COLO668 (cell line): ENCODE results near the gene WNT3.
"Not testable (repeated sequence)": the region's sequence is repeated elsewhere in the genome, so short reads cannot be mapped to it uniquely, and the experiment has no call there.

Experiments used
- DNase-seq: peaks from one replicate; lab custom pipeline; 2025; ENCODE audit not compliant: unreplicated experiment; lab: John Stamatoyannopoulos, UW

WNT3 gene

DNA sequence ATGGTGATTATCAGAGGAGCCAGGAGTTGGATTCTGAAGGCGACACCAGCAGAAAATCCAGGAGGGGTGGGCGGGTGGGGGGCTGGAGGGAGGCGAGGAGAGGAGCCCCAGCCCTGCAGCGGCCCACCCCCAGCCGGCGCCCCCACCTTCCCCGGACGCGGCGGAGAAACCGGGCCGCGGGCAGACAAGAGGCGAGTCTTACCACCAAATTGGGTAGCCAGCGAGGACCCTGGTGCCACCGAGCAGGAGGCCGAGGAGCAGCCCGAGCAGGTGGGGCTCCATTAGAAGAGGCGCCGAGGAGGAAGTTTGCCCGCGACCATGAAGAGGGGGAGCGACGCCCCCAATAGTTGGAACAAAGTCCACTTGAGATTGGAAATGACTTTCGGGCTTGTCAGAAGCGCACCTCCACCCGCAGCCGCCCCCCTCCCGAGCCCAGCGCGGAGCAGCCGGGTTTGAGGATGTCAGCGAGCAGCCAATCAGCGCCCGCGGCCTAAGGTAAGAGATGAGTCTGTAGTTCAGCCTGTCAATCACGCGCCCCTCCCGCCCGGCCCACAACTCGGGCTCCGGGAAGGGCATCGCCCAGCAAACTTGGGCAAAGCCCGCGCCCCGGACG lies at the start of gene WNT3:
TSS of gene WNT3 (minus strand) at position 377 of the 613 bp plus-strand sequence. CDS start at position 282, 95 bp downstream.
- peak; percentile 4 for DNase-seq

GRCh38 chr17:46866747-46867146 lies 48.3 kb upstream of the WNT3 start:
- DNase-seq = no peak

- no peak for DNase-seq
These were observed 47.8 kb upstream of the WNT3 start for GRCh38 chr17:46866325-46866724.

DNA sequence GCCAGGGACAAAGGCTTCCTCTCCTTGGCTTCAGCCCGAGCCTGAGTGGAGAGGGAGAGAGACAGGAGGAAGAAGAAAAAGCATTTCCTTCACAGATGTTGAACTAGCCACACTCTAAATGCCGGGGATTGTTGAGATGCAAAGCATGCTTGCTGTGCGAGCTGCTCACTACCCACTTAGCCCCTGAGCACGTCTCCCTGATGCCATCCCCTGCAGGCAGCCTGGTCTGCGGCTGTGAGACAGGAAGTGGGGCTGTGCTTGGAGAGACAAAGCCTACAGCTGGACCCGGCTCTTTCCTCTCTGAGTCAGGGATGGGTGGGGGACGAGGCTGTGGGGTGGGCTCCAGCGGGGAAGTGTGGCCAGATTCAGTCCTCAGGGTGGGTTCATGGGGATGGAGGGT lies 46.6 kb upstream of the WNT3 start:
- DNase-seq = no peak

DNA sequence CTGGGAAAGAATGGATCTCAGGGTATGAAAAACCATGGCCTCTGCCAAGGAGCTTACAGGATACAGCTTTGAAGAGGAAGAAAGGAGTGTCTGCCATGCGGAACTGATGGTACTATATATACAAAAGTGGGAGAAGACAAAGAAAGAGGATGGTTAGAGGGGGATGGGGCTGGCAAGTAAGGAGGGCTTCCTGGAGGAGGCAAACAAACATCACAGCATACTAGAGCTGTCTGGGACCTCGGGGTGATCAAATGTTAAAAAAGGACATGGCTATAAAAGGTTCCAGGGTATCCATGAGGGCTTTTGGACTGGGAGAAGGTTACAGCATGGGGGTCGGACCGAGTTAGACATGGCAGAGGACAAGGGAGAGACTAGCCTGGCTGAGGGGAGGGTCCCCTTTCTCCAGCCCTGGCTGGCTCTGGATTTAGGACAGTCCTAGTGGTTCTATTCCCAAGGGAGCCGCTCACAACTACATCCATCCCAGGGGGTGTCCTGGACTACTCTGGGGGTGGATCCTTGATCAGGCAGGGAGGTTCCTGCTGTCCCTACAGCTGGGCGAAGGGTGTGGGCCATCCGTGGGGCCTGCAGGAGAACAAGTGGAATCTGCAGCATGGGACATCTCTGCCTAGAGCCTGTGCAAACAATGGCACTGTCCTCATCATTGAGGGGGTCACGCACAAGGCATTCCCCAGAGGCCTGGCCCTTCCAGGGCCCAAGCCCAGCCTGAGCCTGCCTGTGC lies 45.1 kb upstream of the WNT3 start:
- DNase-seq = no peak

- DNase-seq = no peak
These were observed 44.5 kb upstream of the WNT3 start for GRCh38 chr17:46862949-46863348.

DNA sequence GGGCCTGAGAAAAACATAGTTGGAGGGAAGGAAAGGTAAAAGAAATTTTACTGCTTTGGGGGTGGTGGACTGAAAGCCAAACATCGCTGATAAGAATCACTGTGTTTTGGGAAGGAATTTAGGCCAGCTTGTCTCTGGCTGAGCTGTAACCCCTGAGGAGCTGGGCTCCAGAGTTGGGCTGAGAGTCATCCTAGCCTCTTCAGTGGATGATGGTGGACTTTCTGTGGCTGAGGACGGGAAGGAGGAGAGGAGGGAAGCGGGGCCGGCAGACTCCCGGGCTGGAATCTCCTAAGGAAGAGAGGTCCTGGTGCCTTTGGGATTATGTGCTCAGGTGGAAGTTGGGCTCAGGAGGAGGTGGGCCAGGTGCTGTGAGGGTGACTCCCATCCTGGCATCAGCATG lies 41.5 kb upstream of the WNT3 start:
- DNase-seq = no peak

GRCh38 chr17:46857600-46857999 lies 39.1 kb upstream of the WNT3 start:
- DNase-seq = no peak

DNA sequence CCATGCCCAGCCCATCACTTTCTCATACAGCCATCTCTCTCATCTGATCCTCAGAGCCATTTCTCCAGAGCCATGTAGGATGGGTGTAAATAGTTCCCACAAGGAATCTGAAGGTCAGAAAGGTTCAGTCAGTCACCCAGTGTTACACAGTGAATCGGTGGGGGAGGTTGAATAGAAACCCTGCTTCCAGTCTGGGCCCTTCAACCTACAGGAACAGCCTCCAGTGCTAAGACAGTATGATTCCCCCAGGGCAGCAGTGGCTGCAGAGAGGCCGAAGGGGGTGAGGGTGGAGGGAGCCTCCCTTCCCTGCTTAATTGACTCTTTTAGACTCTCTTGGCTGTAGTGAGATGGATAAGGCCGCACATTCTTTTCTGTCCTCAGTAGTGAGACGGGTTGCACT lies 36.5 kb upstream of the WNT3 start:
- DNase-seq = no peak

DNA sequence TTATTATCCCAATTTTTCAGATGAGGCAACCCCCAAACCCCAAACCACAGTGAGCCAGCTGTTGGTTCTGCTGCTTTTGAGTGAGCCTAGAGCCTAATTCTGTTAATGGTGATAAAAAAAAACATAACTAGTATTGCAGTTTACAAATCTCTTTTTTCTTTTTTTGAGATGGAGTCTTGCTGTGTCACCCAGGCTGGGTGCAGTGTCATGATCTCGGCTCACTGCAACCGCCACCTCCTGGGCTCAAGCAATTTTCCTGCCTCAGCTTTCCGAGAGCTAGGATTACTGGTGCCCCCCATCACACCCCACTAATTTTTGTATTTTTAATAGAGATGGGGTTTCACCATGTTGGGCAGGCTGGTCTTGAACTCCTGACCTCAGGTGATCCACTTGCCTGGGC lies 36.0 kb upstream of the WNT3 start:
- no peak for DNase-seq

DNA sequence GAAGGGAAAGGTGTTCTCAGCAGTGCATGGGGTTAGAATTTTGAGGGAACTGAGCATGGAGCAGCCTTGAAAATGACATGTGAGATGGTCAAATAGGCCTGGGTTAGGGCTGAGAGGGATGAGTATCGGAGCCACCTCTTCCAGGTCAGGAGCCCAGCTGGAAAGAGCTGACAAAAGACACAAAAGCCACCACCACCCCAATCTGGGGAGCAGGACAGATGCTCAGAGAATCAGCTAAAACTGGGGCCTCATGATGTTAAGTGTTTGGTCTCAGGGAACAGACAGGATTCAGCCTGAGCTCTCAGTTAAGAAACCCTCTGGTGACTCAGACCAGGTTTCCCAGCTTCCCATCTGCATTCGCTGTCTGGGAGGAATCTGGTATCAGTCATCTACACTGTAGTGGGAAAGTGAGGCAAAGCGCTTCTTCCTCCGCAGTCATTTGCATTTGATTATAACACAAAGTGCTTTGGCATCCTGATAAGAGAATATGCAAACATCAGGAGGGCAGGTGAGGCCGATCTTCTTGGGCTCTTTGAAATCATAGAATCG lies 35.5 kb upstream of the WNT3 start:
- no peak for DNase-seq

DNA sequence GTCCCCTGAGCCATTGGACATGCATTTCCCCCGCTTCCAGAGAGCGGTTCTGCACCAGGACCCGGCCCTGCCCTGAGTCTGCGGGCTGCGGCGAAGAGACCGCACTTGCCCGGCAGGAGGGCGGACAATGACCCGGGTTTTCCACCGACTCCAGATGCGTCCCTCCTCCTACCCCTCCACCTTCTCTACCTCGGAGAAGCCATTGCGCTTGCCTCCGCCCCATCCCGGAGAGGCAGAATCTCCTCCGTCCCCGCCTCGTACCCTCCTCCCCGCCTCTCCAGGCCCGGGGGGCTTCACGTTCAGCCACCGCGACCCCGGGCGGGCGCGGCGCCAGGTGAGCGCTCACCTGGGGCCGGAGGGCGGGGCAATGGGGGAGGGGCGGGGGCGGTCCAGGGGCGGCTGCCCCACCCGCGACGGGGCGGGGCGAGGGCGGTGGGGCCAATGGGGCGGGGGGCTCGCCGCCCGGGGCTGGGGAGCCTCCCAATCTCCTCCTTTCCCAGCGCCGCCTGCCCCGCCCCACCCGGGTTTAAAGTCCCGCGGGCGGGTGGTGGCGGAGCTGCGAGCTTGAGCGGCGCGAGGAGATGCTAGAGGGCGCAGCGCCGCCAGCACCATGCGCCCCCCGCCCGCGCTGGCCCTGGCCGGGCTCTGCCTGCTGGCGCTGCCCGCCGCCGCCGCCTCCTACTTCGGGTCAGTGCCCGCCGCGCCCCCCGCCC lies 32.7 kb upstream of the WNT3 start, which contains the start of gene WNT9B:
TSS of gene WNT9B (plus strand) at position 555 of the 713 bp plus-strand sequence. CDS start at position 611, 56 bp downstream.
- DNase-seq = peak; percentile 26

GRCh38 chr17:46850688-46851028 lies 32.2 kb upstream of the WNT3 start:
- no peak for DNase-seq

- no peak for DNase-seq
These were observed 30.0 kb upstream of the WNT3 start for GRCh38 chr17:46848534-46848933.

DNA sequence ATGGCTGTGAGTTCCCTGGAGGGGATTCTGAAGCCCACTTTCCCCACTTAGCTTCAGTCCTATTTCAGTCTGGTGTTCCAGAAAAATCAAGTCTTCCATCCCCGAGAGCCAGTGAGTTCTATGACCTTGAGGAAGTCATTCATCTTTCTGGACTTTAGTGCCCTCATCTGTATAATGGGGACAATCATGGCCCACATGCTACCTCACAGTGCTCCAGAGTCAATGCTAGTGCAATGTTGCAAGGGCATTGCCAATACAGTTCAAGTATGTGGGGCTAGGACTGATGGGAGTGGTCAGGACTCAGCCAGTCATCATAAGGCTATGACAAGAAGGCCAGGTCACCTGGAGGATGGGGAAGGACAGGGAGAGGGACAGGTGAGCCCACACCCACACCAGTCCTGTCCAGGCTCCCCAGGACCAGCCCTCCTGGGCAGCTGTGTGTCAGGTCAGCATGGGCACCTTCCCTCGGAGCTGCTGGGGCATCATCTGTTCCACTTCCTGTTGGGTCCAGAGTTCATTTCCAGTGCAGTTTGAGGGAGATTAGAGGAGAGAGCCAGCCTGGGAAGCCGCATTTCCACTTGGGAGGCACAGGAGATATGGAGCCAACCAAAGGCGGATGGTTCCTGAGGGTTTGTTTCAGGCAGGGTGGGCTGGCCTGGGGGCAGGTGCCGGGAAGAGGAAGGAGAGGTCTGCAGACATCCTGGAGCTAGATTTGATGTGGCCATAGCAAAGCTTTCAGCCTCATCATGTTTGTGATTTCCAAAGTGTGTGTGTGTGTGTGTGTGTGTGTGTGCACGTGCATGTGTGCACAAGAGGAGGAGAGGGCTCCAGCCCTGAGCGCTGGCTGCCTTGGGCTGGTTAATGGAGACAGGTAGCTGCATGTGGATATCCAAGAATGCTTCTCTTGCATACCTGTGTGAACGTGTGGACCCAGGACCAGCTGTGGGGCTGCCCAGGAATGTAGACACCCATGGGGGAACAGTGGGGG lies 29.0 kb upstream of the WNT3 start:
- DNase-seq = no peak

DNA sequence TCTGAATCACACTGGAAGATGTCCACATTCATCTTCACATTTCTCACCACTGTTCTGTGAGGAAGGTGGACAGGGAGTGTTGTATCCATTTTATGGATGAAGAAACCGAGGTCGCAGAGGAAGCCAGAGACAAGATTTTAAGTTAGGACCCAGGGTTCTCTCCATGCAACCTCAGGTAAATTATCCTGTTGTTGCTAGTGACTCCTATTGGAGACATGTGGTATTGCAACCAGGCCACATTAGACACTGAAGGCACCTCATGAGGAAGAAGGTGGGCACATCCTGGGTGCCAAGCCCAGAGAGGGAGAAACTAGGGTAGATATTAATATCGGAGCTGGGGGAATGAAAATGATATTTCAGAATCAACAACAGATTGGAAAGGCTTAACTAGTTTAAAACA lies 24.3 kb upstream of the WNT3 start:
- no peak for DNase-seq

DNA sequence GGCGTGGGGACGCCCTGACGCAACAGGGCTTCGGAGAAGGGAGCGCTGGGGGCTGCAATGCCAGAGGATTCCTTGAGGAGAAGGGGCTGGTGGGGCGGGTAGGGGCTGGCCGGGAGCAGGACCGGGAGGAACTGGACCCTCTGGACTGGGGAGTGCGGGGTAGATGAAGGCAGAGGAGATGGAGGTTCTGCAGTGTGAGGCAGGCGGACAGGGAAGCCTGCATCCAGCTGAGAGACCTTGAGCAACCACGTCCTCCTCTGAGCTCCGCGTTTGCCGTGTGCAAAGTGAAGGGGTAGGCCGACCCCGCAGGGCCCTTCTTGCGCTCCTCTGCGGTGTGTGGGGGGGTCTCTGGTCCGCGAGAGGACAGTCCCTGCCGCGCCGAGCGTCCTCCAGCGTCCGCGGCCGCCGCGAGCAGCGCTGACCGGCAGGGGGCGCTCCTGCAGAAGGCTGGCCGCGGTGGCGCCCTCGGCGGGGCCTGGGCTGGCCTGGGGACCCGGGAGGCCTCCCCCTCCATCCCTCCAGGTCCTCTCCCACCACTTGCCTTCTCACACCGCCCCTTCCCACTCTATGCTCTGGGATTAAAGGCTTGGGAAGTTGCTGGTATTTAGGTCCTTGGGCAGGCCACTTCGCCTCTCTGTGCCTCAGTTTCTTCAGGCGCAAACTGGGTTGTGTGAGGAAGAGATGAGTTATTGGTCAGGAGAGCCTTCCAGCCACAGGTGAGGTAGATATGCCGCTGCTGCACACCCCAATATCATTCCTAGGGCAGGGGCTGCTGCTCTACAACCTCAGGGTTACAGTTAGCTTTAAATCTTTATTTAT lies 23.3 kb upstream of the WNT3 start:
- DNase-seq = peak; percentile 12

- DNase-seq = not testable (repeated sequence)
These were observed 22.1 kb upstream of the WNT3 start for GRCh38 chr17:46840596-46840995.

DNA sequence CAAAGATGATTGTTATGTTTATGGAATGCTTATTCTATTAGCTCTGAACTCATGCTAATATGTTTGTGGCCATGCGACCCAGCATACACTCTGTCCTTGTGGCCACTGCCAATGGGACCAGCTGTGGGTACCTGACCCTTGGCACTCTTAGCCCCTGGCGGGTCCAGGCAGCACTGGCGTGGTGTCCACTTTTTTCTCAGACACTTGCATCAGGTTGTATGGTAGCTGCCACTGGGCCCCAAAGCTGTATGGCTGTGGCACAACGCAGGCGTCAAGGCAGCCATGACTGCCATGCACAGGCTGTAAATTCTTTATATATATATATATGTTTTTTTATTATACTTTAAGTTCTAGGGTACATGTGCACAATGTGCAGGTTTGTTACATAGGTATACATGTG lies 20.7 kb upstream of the WNT3 start:
- no peak for DNase-seq

DNA sequence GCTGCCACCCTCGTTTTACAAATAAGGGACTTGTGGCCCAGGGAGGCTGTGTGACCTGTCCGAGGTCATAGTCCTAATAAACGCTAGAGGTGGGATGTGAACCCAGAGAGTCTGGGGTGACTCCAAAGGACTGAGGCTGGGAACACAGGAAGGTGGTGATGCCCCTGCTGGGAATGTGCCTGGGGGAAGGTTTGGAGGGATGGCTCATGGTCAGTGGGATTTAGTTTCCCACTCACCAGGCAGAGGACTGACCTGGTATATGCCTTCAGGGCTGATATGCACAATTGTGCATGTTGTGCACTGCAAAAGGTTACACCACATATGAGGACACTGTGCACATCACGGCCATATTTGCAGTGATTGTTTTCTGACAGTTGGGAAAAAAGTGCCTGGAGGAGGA lies 19.0 kb upstream of the WNT3 start:
- DNase-seq = no peak
